GM18520 (cell line): ENCODE data around the gene RPL18A.
"Not testable (repeated sequence)": the region's sequence is repeated elsewhere in the genome, so short reads cannot be mapped to it uniquely, and the experiment has no call there.

ENCODE experiments used
- ATAC-seq: cut with Tn5 transposase; IDR thresholded peaks from one replicate; pipeline ENCODE4 v1.9.1; 2021; ENCODE audit not compliant: unreplicated experiment

RPL18A gene

GRCh38 chr19:17866312-17866963, 6.7 kb downstream of the RPL18A start:
- ATAC-seq = no peak

DNA sequence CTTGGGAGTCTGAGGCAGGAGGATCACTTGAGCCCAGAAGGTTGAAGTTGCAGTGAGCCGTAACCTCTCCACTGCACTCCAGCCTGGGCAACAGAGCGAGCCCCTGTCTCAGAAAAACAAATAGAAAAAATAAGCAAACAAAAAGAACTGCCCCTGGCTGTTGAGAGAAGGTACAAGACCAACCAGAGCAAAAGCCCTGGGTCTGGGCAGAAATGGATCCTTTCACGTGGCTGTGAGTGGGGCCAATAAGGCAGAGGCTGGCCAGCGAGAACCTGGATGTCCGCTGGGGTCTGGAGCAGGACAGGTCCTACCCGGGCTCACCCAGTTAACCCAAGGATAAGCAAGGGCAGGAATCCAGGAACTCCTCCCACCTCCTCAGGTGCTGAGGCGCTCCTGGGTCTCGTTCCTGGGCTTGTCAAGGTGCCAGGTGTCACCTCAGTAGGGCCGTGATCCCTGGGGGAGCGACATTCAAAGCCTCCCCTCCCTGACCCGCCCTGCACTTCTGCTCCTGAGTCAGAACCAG, 7.3 kb downstream of the RPL18A start:
- ATAC-seq = no peak

DNA sequence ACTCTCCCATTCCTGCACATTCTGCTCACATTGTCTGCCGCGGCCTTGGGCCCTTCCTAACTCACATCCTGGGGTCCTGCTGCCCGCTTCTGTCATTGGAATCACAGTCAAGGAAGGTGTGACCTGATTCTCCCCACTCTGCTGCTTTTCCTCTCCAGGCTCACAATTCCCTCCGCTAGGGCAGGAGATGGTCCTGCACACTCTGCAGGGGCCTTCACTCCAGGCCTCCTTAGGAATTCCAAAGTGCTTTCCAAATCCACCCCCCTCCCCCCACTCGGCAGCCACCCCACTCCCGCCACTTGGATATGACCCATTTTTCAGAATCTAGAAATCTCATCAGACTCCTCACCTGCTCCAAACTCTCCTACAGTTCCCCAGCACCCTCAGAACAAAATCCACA, 9.0 kb downstream of the RPL18A start:
- no peak for ATAC-seq

DNA sequence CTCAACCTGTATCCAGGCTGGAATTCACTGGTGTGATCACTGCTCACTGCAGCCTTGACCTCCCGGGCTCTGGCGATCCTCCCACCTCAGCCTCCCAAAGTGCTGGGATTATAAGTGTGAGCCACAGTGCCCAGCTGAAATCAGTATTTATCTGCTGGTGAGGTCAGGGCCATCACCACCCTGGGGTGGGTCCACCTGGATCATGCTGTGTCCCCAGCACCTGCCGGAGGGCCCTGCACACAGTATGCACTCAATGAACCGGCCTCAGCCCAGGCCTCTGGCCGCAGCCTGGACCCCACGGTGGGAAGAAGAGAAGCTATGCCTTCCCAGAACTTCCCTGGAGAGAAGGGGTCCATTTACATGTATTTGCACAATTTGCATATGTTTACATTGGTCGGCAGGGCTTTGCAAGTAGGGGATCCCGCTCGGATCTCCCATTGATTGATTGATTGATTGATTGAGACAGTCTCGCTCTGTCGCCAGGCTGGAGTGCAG, 9.5 kb downstream of the RPL18A start:
- ATAC-seq = no peak

DNA sequence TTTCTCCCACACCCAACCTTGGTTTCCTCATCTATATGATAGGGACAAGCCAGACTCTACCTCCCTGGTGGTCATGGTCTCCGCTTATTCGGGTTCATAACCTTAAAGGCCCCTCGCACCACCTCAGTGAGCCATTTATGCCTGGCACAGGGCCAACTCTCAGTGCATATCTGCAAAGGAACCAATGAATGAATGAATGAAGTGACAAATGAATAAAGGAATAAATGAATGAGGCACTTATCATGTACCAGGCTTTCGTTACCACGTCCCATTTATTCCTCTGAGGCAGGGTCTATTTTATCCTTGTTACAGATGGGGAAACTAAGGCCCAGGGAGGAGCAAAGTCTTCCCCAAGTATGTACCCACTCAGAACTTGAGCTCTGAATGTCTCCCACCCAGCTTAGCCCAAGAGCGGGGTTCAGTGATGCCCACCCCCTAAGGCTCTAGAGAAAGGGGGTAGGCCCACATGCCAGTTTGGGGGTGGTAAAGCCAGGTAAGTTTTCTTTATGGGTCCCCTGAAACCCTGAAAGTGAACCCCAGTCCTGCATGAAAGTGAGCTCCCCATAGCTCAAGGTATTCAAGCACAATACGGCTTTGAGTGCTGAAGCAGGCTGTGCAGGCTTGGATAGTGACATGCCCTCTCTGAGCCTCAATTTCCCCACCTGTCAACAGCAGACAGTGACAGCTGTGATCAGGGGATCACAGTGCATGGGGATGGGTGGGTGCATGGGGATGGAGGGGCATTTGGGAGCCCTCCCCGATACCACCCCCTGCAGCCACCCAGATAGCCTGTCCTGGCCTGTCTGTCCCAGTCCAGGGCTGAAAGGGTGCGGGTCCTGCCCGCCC, 11.5 kb downstream of the RPL18A start:
- ATAC-seq = no peak

GRCh38 chr19:17871878-17872250, 12.2 kb downstream of the RPL18A start, which contains the start of gene SLC5A5:
Gene SLC5A5 (plus strand): TSS chr19:17871945. CDS start chr19:17872320, 375 bp downstream.
- no peak for ATAC-seq

DNA sequence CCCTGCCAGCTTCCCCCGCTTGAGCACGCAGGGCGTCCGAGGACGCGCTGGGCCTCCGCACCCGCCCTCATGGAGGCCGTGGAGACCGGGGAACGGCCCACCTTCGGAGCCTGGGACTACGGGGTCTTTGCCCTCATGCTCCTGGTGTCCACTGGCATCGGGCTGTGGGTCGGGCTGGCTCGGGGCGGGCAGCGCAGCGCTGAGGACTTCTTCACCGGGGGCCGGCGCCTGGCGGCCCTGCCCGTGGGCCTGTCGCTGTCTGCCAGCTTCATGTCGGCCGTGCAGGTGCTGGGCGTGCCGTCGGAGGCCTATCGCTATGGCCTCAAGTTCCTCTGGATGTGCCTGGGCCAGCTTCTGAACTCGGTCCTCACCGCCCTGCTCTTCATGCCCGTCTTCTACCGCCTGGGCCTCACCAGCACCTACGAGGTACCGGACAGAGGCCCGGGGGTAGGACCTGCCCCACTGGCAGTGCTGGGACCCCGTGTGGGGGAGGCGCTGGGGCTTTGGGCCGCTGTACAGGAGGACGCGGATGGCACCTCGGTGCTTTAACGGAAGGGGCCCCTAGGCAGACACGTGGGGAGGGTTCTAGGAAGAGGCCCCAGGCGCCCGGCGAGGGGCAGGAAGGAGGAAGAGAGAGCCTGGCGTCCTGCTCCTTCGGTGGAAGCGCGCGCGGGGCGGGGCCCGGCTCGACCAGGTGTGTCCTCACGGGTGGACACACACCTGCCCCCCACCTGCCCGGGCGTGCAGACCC, 12.7 kb downstream of the RPL18A start:
- no peak for ATAC-seq

- no peak for ATAC-seq
These were observed 14.4 kb downstream of the RPL18A start for GRCh38 chr19:17873786-17874757.

DNA sequence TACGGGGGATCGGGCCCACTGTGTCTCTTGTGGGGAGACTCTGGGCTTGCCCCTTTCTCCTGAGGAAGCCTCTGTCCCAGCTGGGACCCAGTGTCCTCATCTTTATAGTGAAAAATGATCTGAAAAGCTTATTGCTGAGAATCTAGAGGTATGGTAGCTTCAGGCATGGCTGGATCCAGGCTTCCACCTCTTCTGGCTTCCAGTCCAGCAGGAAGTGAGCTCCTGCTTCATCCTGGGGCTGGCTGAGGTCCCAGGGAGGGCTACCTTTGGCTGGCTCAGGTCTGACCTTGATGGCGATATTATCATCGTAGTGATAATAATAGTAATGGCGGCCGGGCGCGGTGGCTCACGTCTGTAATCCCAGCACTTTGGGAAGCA, 15.0 kb downstream of the RPL18A start:
- no peak for ATAC-seq

- ATAC-seq = no peak
These were observed 18.0 kb downstream of the RPL18A start for GRCh38 chr19:17877696-17878095.

- ATAC-seq = no peak
These were observed 19.8 kb downstream of the RPL18A start for GRCh38 chr19:17879466-17879865.

DNA sequence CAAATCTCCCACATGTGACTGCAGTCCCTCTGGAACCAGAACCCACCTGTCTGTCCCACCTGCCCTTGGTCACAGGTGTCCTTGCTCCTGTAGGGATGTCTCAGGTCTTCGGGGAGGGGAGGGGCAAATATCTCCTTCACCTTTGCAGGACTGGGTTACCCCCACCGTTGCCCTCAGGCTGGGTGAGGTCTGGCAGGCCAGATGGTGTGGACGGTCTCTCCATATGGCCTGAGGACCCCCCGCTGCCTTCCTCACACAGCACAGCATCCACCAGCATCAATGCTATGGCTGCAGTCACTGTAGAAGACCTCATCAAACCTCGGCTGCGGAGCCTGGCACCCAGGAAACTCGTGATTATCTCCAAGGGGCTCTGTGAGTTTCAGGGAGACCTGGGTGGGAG, 22.0 kb downstream of the RPL18A start:
- ATAC-seq = no peak

DNA sequence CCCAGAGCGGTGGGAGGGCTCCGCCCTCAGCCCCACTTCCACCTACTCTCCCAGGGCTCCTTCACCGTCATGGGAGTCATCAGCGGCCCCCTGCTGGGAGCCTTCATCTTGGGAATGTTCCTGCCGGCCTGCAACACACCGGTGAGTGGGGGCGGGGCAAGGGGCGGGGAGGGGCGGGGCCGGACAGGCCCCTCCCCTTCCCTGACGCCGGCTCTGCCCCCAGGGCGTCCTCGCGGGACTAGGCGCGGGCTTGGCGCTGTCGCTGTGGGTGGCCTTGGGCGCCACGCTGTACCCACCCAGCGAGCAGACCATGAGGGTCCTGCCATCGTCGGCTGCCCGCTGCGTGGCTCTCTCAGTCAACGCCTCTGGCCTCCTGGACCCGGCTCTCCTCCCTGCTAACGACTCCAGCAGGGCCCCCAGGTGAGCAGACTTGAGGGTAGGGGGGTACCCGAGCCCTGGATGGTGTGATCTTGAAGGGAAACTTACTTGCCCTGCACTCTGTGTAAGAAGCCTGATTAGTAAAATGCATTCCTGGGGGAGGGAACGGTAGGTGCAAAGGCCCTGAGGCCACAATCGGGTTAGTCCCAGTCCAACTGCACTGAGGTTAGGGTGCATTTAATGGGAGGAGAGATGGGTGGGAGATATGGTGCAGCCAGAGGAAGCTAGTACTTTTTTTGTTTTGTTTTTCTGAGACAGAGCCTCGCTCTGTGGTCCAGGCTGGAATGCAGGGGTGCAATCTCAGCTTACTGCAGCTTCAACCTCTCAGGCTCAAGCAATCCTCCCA, 24.1 kb downstream of the RPL18A start:
- no peak for ATAC-seq

DNA sequence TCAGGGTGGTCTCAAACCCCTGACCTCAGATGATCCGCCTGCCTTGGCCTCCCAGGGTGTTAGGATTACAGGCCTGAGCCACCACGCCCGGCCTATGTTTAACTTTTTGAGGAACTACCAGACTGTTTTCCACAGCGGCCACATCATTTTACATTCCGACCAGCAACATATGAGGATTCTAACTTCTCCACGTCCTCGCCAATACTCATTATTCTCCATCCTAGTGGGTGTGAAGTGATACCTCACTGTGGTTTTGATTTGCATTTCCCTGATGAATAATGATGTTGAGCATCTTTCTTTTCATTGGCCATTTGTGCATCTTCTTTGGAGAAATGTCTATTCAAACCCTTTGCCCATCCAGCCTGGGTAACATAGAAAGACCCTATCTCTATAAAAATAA, 26.8 kb downstream of the RPL18A start:
- no peak for ATAC-seq

GRCh38 chr19:17887221-17887620, 27.5 kb downstream of the RPL18A start:
- ATAC-seq = not testable (repeated sequence)

DNA sequence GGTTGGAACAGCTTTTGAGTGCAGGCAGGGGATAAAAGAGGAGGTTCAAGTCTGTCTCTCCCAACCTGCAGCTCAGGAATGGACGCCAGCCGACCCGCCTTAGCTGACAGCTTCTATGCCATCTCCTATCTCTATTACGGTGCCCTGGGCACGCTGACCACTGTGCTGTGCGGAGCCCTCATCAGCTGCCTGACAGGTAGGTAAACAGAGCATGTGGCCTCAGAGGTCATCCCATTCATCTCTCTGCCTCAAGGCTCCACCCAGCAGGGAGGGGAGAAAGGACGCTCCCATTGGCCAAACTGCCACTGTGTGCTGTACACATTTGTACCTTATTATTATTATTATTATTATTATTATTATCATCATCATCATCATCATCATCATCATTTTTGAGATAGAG, 28.6 kb downstream of the RPL18A start:
- ATAC-seq = no peak

DNA sequence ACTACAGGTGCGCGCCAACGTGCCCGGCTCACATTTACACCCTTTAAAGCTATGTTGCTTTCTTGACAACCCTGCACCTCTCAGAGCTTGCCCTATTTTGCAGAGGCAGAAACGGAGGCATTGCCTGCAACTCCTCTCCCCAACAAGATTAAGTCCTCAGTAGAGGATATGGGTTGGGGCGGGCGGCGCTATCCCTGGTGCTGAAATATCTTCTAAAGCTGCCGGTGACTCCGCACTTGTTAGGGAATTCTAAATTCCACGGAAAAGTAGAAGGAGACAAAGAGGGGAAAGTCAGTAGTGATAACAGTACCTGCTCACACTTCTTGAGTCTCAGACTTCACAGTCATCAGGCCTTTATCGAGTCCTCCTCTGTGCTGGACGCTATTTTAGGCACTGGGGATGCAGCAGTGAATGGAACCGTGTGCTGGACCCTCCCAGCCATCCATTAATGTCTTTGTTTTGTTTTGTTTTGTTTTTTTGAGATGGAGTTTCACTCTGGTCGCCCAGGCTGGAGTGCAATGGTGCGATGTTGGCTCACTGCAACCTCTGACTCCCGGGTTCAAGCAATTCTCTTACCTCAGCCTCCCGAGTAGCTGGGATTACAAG, 30.0 kb downstream of the RPL18A start:
- ATAC-seq = no peak

GRCh38 chr19:17893766-17894165, 34.1 kb downstream of the RPL18A start:
- ATAC-seq = no peak

GRCh38 chr19:17902701-17903100, 43.0 kb downstream of the RPL18A start:
- no peak for ATAC-seq
